ENCODE measurements around the gene PDYN.

Gene PDYN

DNA sequence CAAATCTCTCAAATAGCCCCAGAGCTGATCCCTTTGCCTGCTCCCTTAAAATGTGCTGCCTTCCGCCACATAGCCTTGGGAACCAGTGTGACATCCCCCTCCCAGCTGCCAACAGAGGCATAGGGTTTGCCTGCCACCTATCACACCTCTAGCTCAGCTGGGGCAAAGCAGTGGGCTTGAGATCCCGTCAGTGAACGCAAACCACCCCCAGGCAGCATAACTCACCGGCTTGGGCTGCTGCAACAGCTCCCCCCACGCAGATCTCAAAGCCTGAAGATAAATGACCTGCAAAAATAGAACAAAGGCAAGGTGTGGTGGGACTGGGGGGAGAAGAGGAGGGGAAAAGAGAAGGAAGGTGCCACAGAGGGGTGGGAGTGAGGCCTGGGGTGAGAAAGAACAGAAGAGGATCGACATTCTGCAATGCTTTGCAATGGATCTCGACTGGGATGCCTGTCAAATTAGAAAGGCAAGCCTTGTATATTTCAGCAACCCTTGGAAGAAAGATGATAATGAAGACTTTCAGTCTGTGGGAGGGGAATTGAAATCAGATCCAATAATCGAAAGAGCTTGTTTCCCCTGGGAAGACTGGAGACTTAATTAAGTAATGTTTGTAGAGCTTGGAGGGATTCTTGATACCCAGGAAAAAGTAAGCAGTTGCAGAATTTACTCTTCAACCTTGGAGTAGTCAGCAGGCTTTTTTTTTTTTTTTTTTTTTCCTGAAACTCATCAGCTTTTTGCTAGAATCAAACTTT lies 1.3 kb downstream of the PDYN start:
- DNase-seq: no peak

DNA sequence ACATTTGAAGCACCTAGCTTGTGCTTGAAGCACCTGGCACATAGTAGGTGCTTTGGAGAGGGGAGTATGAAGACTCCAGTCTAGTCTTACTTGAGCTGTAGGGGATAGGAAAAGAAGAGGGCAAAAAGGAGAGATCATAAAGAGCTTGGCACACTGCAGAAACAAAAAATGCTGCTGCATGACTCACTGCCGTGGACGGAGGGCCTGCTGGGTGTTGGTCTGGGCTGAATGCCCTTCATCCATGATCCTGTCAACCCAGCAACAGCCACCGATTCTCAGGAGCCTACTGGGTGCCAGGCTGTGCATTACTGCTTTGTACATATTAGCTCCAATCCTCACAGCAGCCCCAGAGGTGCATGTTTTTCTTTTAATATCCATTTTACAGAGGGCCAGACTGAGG lies 6.0 kb downstream of the PDYN start:
- no peak for DNase-seq

DNA sequence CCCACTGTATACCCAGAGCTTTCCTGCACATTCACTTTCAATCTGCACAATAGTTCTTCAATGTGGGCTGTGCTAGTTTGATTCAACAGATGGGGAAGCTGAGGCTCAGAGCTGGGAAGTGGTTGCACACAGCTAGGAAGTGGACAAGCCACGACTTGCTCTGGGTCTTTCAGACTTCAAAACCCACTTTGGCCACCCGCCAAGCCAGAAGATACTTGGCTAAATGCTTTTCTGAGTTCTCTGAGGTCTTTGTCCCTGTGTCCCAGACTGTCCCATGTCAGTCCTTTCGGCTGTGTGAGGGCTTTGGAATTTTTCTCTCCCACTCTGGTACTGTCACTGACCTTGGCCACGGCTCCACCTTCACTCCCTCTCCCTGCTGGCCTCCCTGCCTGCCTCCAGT lies 10.6 kb downstream of the PDYN start:
- no peak for DNase-seq

DNA sequence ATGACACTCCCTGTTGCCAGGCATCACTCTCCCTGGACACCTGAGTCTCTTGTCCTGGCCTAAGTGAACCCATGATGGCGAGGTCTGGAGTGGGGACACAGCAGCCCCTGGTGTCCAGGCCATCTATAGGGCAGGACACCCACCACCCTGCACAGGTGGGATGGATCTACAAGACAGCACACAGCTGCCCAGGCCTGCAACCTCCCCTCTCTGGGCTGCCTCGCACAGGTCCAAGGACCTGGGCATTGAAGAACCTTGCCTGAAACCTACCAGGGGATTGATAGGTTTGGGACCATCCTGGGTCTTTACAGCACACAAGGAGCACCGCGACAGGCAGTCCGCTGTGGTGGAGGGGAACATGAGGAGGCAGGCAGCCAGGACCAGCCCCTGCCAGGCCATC lies 11.2 kb downstream of the PDYN start:
- no peak for DNase-seq

DNA sequence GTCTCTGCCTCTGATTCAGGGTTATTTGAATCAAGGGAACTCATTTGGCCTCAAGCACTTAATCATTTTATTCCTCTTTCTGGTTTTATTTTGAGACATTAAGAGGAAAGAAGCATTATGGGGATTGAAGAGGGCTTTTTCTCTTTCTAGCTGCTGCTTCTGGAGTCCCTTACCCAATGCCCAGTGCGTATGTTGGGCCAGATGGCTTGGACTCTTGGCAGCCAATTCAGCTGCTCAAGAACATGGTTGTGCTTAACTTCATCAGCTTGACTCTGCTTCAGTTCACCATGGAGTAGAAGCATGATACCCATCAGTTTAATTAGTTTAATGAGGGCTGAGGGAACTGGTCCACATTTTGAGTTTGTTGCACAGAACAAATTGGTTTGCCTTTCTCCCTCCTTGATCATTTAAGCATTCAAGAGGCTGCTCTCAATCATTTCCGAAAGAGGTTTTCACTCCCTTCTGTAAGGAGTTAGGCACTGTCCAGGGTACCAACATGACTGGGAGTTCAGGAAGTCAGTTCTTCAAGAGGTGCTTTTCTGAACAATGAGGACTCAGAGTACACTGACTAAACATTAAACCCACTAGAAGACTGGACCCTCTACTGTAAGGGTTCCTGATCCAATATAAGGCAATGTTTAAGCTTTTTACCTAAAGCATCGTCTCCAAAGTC lies 14.6 kb downstream of the PDYN start:
- DNase-seq: no peak

DNA sequence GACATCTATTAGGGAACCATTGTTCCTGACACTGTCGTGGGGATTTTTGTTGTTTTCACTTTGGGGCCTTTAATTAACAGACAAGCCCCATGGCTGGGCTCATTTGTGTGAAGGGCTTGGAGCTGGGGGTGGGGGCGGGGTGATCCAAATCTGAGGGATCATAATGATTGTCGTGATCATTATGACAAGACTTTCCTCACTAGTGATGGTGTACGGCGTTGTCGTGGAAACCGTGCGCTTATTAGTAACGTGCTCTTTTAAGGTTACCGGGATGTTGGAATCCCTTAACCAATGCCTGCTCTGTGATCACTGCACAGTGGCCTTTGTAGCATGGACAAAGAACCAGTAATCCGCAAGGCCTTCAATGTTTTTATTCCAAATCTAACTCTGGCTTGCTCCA lies 18.6 kb downstream of the PDYN start:
- DNase-seq: no peak

DNA sequence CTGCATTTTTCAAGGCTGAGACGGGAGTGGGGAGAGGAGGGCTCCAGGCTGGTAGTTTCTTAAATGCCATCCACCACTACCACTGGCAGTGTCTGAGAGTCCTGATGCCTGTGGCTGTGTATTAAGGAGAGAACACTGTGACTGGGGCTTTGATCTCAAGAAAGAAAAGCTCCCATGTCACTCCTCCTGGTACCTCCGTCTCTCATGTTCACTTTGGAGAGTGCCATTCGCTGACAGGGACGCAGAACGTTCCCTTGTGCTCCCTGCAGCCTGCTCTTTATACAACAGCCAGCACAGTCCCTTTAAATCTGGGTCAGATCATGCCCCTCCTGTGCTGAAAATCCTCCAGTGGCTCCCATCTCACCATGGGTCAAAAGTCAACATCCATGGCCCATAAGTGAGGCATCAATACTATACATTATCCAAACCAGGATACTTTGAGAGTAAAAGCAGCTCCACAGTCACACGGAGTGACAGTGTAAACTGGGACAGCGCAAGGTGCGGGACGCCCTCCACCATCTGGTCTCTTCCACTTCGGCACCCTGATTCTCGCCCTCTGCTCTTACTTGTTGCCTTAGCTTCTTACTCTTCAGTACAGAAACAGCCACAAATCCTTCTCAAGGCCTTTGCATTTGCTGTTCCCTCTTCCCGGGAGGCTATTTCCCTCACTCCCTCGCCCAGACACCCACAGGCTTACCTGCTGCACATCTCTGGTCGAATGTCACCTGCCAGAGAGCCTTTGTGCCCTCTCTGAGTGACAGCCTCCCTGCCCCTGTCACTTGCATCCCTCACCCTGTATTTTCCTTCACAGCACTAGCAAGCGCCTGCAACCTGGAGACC lies 20.0 kb downstream of the PDYN start:
- DNase-seq: no peak

DNA sequence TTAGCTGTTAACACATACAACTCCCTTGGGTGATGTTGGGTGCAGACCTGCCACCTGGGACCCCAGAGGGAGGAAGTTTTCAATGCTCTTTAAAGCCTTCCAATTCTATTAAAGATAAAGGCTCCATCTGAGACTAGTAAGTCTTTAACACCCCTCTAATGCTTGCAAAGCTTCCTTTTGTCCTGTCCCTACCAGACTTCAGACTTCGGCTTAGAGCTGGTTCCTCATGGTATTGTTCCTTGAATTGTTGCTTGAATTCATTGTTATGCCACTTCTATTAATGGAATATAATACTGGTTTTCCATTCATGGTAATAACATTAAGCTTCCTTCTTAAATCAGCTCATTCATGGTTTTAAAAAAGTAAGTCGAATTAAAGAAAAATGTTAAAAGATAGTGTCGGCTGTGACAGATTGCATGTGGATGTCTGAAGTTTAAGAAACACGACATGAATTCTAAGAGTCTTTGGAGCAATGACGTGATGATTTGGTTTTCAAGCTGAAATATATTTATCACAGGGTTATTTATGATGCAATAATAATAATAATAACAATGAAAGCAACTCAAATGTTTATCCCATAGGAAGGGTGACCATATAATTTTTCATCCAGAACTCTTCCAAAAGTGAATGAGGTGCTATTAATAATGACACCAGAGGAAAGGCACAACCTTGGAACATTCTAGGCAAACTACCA lies 21.8 kb downstream of the PDYN start:
- DNase-seq: no peak

DNA sequence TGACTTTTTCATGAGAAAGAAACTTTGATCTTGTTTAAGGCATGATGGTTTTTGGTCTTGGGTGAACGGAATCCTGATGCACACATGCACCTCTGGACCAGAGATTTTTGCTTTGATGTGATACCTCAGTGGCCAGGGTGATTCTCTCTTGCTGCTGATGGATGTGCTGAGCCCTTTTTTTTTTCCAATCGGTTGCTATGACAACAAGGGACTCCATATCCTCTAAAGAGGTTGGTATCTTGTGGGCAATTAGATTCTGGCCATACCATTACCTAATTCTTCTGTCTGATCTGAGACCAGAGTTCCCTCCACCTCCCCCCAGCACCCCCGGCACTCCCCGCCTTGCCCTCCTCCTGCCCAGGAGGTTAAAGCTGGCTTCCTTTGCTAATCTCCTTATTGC lies 24.9 kb downstream of the PDYN start:
- no peak for DNase-seq

DNA sequence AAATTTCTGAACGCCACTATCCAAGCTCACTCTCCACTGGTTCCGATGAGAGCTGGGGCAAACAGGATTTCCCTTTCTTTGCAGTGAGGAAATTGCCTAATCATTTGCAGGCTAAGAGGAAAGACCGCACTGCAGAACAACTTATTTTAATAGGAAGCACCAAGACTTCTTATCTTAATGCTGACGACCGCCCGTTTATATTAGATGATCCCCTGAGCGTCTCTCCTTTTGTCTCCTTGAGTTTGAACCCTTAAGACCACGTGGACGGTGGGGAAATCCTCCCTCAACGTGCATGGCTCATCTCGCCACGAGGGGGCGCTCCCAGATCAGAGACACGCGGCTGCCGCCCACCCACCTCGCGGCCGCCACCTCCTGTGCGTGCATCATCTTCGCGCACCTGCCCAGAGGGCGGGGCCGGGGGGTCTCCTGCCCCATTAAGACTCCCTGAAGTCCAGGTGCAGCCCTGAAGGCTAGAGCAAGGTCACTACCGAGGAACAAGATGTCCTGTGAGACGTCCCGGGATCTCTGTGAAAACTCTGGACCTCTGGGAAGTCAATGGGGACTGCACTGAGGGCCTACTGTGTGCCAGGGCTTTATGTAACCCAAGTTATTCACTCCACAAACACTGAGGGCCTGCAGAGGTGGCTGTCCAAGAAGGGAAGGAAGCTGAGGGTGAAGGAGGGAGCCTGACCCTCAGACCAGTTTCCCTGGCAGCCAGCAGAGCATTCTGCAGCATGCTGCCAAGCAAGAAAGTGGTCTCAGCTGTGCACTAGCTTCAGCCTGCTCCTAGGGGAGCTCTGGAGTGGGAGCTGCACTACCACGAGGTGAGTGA lies 28.1 kb downstream of the PDYN start:
- peak; percentile 67 for DNase-seq

DNA sequence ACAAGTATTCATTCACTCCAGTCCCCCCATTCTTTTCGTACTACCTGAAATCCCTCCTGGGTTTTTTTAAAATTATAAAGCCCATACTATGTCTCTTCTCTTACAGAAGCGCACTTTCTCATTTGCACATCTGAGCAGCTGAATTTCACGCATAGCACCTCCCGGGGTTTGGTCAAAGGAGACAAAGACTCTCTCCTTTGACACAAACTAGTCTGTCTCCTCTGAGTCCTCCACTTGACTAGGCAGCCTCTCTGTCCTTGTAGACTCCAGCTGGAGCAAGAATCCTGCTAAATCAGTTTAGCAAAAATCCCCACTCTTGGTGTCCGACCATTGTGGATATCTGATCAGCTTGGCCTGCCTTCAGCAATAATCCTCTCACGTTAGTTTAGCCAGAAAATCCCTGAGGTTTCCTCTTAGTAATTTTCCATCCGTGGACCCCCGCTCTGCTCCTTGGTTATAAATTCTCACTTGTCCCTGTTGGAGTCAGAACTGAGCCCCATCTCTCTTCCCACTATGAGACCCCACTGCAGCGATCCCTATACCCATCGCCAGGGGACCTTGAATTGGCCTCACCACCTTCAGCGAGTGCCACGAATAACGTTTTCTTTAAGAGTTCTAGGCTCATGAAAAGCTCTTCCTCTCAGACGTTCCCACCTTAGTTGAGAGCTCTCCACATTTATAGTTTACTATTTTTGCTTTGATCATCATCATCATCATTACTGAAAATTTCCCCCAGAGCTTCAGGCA lies 29.0 kb downstream of the PDYN start:
- no peak for DNase-seq

DNA sequence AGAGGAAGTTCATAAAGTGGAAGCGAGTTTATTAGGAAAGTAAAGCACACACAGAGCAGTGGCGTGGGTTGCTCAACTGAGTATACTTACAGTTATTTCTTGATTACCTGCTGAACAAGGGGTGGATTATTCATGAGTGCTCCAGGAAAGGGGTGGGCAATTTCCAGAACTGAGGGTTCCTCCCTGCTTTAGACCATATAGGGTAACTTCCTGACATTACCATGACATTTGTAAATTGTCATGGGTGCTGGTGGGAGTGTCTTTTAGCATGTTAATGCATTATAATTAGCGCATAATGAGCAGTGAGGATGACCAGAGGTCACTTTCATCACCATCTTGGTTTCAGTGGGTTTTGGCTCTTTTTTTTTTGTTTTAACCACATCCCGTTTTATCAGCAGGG lies 29.8 kb downstream of the PDYN start:
- no peak for DNase-seq

DNA sequence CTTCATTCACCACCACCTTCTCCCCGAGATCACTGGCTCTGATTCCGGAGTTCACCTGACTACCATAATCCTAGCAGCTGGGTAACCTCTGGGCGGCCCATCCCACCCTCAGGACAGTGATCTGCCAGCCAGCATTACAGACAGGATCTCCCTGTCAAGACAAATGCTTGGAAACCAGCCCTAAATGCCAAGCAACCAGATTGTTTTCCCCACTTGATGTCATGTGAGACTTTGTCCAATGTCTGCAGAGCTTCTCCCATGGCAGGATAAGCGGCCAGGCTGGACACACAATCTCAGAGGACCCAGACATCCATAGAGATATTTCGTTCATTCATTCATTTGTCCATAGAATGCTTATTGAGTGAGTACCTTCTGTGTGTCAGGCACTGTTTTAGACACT lies 32.5 kb downstream of the PDYN start:
- DNase-seq: no peak

DNA sequence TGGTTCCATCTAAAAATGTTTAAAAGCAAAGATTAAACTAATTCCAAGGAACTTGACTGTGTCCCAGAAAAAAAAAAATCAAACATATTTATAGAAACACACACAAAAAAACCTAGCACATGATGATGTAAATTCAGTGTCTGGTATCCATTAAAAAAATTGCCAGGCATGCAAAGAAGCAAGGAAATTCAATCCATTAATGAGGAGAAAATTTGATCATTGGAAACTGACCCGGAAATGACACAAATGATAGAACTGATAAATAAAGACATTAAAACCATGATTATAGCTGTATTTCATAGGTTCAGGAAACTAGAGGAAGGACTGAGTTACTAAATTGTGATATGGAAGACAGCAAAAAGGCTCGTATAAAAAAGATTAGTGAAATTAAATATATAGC lies 34.7 kb downstream of the PDYN start:
- no peak for DNase-seq

DNA sequence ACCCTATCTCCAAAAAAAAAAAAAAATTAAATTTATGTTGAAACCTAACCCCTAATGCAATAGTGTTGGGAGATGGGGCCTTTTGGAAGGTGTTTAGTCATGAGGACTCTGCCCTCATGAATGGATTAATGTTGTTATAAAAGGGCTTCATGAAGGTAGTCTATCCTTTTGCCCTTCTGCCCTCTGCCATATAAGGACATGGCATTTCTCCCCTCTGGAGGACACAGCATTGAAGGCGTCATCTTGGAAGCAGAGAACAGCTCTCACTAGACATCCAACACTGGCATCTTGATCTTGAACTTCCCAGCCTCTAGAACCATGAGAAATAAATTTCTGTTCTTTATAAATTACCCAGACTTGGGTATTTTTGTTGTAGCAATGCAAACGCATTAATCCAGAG lies 35.4 kb downstream of the PDYN start:
- no peak for DNase-seq

DNA sequence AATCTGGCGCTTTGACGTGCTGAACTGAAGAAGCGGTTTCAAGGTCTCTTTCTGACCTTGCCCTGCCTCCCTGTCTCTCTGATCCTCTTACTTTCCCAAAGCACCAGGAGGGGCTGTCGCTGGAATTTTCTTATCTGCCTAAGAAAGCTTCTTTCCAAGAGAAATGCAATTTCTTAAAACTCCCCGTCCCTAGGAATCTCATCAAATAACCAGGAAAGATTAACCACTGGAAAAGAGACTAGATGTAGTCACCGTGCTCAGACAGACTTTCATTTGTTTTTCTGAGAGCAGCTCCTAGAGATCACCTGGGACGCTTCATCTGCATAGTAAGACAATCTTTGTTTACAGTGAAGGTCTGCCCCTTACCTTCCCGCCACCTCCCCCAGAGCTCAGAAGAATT lies 38.6 kb downstream of the PDYN start:
- DNase-seq: no peak

DNA sequence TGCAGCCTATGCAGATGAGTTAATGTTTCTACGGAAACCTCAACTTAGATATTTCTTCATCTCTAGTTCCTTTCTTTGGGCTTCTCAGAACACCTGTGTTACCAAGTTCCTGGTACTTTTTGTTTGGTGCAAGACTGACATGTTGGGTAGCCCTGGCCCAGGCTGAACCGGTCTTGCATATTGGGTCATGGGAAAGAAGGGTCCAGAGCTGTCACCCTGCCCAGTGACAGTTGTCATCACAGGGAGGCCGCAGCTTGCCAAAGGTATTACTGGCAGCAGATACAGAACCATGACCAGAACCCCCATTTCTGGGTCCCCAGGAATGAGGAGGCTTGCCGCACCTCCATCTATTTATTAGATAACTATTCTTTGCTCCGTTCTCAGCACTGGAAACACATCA lies 40.2 kb downstream of the PDYN start:
- no peak for DNase-seq

DNA sequence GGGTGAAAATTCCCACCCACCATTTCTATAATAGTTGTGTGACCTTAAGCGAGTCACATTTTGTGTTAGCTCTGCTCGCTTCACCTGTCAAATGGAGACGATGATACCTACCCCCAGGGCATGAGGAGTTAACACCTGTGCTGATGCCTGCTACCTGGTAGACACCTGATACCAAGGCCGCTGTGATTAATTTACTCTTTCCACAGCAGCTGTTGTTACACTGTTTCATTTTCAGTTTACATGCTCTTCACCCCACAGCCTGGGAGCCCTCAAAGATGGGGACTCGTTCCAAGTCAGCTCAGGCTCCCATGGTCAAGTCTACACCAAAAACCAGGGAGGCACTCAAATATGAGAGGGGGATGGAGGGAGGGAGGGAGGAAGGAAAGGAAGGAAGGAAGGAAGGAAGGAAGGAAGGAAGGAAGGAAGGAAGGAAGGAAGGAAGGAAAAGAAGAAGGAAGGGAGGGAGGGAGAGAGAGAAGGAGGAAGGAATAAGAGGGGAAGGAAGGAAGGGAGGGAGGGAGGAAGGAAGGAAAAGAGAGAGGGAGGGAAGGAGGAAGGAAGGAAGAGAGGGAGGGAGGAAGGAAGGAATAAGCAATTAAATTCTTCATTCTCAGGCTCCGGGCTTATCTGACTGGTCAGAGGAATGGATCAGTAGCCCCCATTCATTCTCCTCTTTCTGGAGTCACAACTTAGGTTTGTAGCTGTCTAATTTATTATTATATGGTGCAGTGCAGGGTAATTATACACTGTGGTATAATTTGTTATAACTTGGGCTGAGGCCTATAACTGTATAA lies 40.9 kb downstream of the PDYN start:
- DNase-seq: no peak

DNA sequence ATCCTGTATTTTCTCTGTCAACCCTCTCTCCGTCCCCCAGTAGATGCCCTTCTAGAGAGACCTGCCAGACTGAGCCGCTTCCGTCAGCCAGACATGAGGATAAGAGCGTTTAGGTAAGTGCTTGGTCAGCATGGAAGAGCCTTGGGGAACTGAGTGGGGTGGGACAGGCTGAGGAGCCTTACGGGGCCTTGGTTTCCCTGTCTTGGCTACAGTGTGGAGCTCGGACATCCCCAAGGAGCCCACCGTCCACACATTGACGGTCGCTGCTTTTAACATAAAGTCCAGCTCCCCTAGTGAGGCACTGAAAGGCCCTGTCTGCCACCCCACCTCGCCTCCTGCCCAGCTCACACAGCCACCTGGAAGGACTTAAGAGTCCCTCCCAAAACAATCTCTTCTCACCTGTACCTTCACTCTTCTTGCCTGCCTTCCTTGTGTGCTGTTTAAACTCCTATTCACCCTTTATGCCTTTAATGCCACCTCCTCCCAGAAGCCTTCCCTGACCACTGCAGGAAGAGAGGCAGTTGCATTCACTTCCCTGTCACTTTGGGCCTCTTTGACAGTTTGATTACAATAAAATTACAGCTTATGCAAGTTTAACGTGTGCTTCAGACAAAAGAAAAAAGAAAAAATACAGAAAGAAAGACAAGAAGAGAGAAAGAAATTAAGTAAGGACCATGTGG lies 42.3 kb downstream of the PDYN start:
- DNase-seq: no peak

DNA sequence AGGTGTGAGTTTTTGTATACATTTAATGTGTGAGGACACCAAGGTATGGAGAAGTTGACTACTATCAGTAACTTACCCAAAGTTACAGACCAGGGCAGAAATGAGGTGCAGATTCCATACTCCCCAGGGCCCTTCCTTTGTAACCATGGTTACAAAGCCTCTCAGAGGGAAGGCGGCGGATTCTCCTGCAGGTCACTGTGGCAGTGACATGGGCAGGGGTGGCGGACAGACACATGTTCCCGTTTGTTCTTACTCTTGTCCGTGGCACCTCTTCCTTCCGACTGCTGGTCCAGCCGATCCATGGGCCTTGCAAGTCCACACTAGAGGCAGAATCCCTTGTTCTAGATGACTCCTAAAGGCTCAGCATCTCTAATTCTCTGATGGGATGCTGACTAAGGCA lies 43.0 kb downstream of the PDYN start:
- DNase-seq: no peak

All from 8988T (cell line).